Activated T-helper 17 cell treated with anti-CD3 and anti-CD28 coated beads, Interleukin-2, amount 50 U/mL, for 72 hours (primary cell): ENCODE measurements around the gene DGKI. TPM values are rescaled to one million over a fixed set of nuclear protein-coding genes. Genes with fewer than 3 reads are reported as not detected.

Experiments used
- ATAC-seq: fragments of 150-1000 bp; cut with Tn5 transposase; replicated peaks from 2 replicates; pipeline ENCODE4 v1.10.0; 2021; ENCODE audit warnings: mild to moderate bottlenecking, moderate library complexity
- H3K27ac Mint-ChIP-seq: one replicate; pipeline ENCODE4 v1.8.0; 2022; ENCODE audit warnings: mixed read lengths
- H3K27me3 Mint-ChIP-seq: one replicate; pipeline ENCODE4 v1.8.0; 2022; ENCODE audit warnings: mixed read lengths
- H3K36me3 Mint-ChIP-seq: one replicate; pipeline ENCODE4 v1.8.0; 2022; ENCODE audit warnings: low read depth, mild to moderate bottlenecking, mixed read lengths
- H3K4me1 Mint-ChIP-seq: one replicate; pipeline ENCODE4 v1.8.0; 2022; ENCODE audit warnings: mixed read lengths
- H3K4me3 Mint-ChIP-seq: one replicate; pipeline ENCODE4 v1.8.0; 2022; ENCODE audit warnings: mild to moderate bottlenecking, mixed read lengths
- H3K9me3 Mint-ChIP-seq: one replicate; pipeline ENCODE4 v1.8.0; 2022; ENCODE audit warnings: mixed read lengths
- total RNA-seq, 2 donors: library from RNA; stranded (reverse); gene quantifications; one replicate each; pipeline ENCODE4 v1.2.3, GENCODE V29; 2022

Gene DGKI
- total RNA-seq, 2 donors from 2014 or later: 2.0 to 9.2 TPM

DNA sequence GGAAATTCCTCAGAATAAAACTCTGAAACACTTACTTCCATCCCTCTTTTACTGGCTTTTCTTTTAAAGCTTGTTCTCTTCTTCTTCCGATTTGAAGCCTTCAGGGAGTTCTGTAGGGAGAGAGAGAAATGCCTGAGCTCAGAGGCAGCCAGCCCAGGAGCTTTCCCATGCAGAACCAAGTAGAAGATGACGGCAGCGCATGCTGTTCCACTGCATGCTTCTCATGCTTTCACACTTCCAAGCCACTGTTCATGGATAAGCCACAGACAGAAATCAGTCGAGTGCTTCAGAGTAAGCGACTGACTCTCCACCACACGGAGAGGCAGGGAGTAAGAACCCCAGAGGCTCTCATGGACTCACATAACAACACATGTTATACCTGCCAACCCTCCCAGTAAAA is 237.3 kb downstream of the DGKI start:
- H3K27me3 Mint-ChIP-seq: peaks cover 24% of the 10 kb centered on the region
- no peaks in the 10 kb centered on the region for H3K4me1 Mint-ChIP-seq
- no peak for ATAC-seq
- no peak overlapping the region for H3K27ac Mint-ChIP-seq
- H3K4me3 Mint-ChIP-seq: no peak overlapping the region
- no peaks in the 10 kb centered on the region for H3K36me3 Mint-ChIP-seq
- no peaks in the 10 kb centered on the region for H3K9me3 Mint-ChIP-seq

DNA sequence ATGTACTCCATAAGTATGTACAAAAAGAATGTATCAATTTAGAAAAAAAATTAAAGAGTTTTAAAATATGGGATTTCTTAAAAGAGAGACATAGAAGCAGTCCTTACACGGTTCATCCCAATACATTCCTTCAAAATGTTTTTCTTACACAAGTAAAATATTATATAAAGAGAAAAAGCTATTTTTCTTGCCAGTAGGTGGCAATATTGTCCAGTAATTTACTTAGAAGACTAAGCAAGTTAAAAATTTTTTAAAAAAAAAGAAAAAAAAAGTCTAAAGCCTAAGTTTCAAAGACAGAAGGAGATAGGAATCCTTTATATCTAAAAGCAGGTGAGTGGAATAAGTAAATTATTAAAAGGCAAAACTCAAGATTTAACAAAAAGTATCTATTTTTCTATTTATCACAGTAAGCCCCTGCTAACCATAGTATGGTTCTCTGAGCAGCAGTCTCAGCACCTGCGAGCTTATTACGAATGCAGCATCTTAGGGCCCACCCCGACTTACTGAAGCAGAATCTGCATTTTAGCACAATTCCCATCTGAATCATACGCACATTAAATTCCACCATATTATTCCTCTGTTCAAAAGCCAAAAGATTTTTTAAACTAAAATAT is 240.6 kb downstream of the DGKI start:
- H3K4me1 Mint-ChIP-seq: no peaks in the 10 kb centered on the region
- no peak for ATAC-seq
- no peak overlapping the region for H3K27ac Mint-ChIP-seq
- no peak overlapping the region for H3K4me3 Mint-ChIP-seq
- H3K36me3 Mint-ChIP-seq: no peaks in the 10 kb centered on the region
- H3K9me3 Mint-ChIP-seq: no peaks in the 10 kb centered on the region
- H3K27me3 Mint-ChIP-seq: peaks cover 22% of the 10 kb centered on the region

DNA sequence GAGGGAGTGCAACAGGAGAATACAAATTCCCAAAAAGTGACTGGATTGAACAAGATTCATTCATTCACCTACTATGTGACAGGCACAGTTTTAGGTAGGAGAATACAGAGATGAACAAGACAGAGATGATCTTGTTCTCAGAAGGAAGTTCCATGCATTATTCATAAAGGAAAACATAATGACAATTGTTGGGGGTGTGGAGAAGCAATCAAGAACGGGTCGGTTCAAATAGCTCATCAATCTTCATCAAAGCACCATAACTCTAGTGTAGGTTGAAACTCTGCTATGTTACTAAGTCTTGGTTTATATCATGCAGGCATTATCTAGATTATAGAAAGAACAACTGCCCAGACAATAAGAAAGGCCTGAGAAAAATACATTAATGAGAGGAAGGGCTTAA is 243.7 kb downstream of the DGKI start:
- Mint-ChIP-seq H3K36me3 (no peaks in the 10 kb centered on the region), H3K4me3 (no peak overlapping the region), H3K27ac (no peak overlapping the region), H3K4me1 (no peaks in the 10 kb centered on the region), H3K27me3 (peaks cover 20% of the 10 kb centered on the region), H3K9me3 (no peaks in the 10 kb centered on the region)
- ATAC-seq: no peak

DNA sequence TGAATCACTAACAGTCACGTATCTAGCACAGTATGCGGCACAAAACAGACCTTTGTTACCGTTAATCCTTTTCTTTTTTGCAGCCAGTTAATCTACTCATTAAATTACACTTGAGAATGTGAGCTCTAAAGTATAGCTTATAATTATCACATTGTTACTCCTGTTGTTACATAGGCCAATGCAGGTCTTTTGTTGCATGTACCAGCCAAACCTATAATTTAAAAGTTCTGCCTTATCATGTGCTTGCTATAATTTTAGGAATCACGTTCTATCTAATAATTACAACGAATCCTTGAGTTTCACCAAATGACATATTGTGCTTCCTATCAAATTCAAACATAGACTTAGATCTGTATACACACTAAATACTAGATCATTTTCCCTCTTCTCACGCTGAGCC is 245.1 kb downstream of the DGKI start:
- Mint-ChIP-seq H3K27ac (no peak overlapping the region), H3K9me3 (no peaks in the 10 kb centered on the region), H3K27me3 (peaks cover 17% of the 10 kb centered on the region), H3K4me1 (no peaks in the 10 kb centered on the region), H3K4me3 (no peak overlapping the region), H3K36me3 (no peaks in the 10 kb centered on the region)
- no peak for ATAC-seq

DNA sequence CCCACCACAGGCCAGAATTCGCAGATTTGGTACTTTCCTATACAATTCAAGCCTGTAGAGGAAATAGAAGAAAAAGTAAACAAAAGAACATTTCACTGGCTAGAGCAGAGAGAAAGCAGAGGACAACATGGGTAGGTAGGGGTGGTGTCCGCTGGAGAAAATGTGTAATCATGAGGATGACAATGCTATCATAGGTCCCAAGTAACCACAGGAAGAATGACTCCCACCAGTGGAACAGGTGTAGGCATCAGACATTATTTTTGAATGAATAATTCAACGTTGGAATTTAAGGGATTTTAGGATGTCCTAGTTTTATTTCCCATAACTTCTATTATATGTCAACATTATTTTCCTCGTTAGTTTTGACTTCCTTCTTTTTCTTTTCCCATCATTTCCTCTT is 248.9 kb downstream of the DGKI start:
- peaks cover 14% of the 10 kb centered on the region for H3K27me3 Mint-ChIP-seq

DNA sequence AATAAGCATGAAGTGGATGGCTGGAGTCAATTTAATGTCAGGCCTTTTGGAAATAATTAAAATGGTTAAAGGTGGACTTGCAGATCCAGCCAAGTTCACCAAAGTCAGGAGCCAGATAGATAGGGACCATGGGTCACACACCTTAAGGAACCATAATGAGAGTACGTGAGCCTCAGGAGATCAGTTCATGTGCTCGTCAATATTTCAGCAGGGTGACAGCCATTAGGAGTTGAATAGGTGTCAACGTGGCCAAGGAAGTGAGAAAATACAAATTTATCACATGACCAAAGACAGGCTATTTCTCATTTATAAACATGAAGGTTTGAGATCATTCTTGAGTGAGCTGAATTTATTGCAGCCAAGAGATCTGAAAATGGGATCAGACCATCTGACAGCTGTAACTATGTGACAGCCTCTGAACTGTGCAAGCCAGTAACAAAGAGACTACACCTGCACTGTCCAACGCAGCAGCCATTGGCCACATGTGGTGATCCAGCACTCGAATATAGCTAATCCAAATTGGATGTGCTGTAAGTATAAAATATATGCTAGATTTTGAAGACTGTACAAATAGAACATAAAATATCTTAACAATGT is 253.6 kb downstream of the DGKI start:
- Mint-ChIP-seq H3K27ac (no peak overlapping the region), H3K9me3 (no peaks in the 10 kb centered on the region), H3K4me3 (no peak overlapping the region), H3K36me3 (no peaks in the 10 kb centered on the region), H3K27me3 (peaks cover 13% of the 10 kb centered on the region), H3K4me1 (no peaks in the 10 kb centered on the region)
- ATAC-seq: no peak

More for the DNA sequence above, 248.9 kb downstream of the DGKI start:
- Mint-ChIP-seq H3K27ac (no peak overlapping the region), H3K36me3 (no peaks in the 10 kb centered on the region), H3K9me3 (no peaks in the 10 kb centered on the region), H3K4me3 (no peak overlapping the region), H3K4me1 (no peaks in the 10 kb centered on the region)
- no peak for ATAC-seq

DNA sequence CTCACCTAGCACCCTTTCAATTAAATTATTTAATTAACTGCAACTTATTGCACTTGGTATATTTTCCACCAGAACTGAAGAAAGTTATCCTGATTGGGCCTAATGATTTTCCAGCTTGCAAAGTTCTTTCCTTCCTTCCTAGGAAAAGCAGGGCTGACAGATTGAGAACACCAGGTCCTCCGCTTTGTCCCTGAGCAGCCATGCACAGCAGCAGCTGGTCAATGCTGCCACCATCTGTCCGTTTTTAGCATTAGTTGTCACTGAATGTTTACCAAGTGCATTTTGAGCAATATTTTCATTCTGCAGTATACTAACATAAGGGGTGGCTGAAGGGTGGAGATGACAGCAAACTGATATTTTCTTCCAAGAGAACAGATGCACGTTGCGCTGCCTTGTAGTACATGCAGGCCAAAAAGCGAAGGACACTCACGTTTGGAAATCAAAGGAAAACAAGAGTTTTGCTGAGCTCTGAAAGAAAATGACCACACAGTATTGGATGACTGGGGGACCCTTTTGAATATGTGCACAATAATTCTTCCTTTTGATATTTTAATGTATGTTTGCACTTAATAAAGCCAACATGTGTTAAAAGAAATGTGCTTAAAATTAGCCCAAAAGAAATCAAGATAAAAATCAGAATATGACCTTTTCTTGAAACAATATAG is 254.4 kb downstream of the DGKI start:
- ATAC-seq: no peak
- Mint-ChIP-seq H3K4me1 (no peaks in the 10 kb centered on the region), H3K36me3 (no peaks in the 10 kb centered on the region), H3K27me3 (peaks cover 8% of the 10 kb centered on the region), H3K27ac (no peak overlapping the region), H3K9me3 (no peaks in the 10 kb centered on the region), H3K4me3 (no peak overlapping the region)

DNA sequence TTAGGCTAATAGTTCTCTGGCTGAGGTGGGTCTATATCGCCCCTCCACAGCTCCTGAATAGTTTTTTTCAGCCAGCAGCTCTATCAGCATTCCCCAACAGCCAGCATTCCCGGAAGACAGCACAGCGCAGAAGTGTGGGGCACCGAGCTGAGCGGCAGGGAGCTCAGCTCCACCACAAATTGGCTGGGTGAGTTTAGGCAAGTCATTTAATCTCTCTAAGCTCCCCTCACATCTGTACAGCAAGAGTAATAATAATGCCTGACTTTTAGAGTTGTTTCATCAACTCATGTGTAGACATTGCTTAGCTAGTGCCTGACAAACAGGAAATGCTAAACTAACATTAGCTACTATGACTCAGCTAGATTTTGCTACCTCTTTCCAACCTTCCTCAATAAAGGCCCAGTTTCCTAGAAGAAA is 255.3 kb downstream of the DGKI start:
- Mint-ChIP-seq H3K36me3 (no peaks in the 10 kb centered on the region), H3K4me3 (no peak overlapping the region), H3K4me1 (no peaks in the 10 kb centered on the region), H3K9me3 (no peaks in the 10 kb centered on the region), H3K27ac (no peak overlapping the region), H3K27me3 (peaks cover 8% of the 10 kb centered on the region)
- ATAC-seq: no peak

DNA sequence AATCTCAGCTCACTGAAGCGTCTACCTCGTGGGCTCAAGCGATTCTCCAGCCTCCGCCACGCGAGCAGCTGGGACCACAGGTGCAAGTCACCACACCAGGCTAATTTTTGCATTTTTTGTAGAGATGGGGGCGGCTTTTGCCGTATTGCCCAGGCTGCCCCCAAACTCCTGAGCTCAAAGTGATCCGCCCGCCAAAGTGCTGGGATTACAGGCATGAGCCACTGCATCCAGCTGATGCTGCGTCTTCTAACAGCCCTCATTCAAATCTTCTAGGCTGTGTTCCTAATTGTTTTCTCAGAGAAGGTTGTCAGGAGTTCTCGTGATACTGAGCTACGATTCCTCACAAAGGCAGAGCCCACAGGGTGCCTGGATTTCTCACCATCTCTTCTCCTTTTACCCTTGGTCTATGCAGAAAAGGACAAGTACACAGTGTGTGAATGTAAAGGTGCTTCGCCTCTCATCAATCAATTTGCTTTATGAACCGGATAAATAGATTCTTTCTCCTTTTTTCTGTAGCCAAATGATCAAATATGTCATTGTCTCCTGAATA is 255.9 kb downstream of the DGKI start:
- Mint-ChIP-seq H3K36me3 (no peaks in the 10 kb centered on the region), H3K4me3 (no peak overlapping the region), H3K27ac (no peak overlapping the region), H3K9me3 (no peaks in the 10 kb centered on the region), H3K4me1 (no peaks in the 10 kb centered on the region), H3K27me3 (peaks cover 8% of the 10 kb centered on the region)
- no peak for ATAC-seq

DNA sequence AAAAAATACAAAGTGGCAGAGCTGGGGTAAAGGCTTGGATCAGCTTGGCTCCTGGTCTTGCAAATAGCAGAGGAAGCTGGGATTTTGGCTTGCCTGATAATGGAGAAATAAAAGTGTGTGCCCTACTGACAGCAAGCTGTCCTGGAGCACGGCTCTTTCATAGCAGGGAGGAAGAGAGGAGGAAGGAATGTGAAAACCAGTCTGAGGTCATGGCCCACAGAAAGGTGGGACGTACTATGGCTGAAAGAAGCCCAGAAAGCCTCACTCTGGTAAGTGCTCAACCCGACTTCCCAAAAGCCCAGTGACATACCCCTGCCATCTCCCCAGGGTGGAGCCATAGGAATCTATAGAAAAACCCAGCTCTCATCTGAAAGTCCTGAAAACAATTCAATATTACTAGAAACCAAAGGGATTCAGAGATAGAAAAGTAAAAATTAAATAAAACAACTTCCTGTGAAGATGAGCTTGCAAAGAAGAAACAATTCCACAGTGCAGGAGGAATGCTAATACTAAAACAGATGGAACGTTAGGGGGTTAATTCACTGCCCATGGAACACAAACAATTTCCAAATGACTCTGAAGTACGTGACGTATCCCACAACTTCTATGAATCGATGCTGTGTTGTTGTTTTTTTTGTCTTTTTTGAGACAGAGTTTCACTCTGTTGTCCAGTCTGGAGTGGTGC is 256.6 kb downstream of the DGKI start:
- Mint-ChIP-seq H3K36me3 (no peaks in the 10 kb centered on the region), H3K4me3 (no peak overlapping the region), H3K9me3 (no peaks in the 10 kb centered on the region), H3K4me1 (no peaks in the 10 kb centered on the region), H3K27ac (no peak overlapping the region), H3K27me3 (peaks cover 4% of the 10 kb centered on the region)
- no peak for ATAC-seq

DNA sequence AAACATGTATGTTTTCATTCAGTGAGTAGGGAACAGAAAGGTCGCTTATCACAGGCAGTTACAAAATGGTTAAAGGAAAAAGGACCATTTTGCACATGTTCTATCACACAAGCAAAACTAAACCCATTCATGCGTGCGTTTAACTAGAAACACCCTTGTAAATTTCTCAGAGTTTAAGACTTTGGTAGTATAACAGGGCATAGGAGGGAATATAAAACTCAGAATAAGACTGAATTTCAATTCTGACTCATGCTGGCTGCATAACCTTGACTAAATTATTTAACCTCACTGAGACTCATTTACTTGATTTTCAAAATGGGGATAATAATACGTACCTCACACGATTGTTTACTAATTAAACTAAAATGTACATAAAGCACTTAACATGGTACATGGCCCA is 259.4 kb downstream of the DGKI start:
- no peaks in the 10 kb centered on the region for H3K4me1 Mint-ChIP-seq
- H3K27me3 Mint-ChIP-seq: peaks cover 4% of the 10 kb centered on the region
- H3K9me3 Mint-ChIP-seq: no peaks in the 10 kb centered on the region
- ATAC-seq: no peak
- no peak overlapping the region for H3K4me3 Mint-ChIP-seq
- no peak overlapping the region for H3K27ac Mint-ChIP-seq
- no peaks in the 10 kb centered on the region for H3K36me3 Mint-ChIP-seq

DNA sequence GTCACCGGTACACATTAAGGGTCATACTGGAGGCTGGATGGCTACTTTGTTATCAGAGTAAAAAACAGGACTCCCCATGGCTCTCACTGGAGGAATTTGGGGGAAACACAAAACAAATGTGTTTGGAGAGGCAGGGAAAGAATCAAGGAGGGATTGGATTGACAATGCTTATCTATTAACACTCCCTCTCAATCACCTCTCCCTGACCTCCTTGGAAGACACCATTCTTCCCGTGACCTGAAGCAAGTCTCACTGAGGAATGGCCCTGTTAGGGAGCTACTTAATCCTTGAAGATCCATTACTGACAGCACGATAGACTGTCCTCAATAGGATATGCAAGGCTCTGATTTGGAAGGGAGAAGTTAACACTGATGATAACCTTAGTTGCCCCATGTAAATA is 261.2 kb downstream of the DGKI start:
- Mint-ChIP-seq H3K27ac (no peak overlapping the region), H3K36me3 (no peaks in the 10 kb centered on the region)

DNA sequence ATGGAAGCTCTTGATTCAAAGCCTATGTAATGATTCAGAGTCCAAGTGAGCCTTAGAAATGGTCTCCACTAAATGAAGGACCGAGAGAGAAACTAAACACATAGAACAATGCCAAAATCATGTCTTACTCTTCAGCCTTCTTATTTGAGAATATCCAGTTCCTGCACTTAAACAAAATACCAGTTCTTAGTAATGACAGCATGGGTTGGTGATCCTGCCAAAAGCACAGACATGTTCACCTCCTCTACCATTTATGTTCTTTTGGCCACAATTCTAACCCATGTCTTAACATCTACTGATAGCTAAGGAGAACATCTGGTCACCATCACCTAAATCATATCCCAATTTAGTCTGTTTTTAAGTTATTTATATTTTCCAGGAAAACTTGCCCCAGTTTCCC is 263.6 kb downstream of the DGKI start:
- H3K4me1 Mint-ChIP-seq: no peaks in the 10 kb centered on the region
- H3K9me3 Mint-ChIP-seq: no peaks in the 10 kb centered on the region
- H3K36me3 Mint-ChIP-seq: no peaks in the 10 kb centered on the region
- no peak overlapping the region for H3K4me3 Mint-ChIP-seq
- ATAC-seq: no peak
- H3K27me3 Mint-ChIP-seq: peaks cover 4% of the 10 kb centered on the region
- H3K27ac Mint-ChIP-seq: no peak overlapping the region

More for the DNA sequence above, 261.2 kb downstream of the DGKI start:
- Mint-ChIP-seq H3K27me3 (peaks cover 4% of the 10 kb centered on the region), H3K4me1 (no peaks in the 10 kb centered on the region), H3K9me3 (no peaks in the 10 kb centered on the region), H3K4me3 (no peak overlapping the region)
- ATAC-seq: no peak

DNA sequence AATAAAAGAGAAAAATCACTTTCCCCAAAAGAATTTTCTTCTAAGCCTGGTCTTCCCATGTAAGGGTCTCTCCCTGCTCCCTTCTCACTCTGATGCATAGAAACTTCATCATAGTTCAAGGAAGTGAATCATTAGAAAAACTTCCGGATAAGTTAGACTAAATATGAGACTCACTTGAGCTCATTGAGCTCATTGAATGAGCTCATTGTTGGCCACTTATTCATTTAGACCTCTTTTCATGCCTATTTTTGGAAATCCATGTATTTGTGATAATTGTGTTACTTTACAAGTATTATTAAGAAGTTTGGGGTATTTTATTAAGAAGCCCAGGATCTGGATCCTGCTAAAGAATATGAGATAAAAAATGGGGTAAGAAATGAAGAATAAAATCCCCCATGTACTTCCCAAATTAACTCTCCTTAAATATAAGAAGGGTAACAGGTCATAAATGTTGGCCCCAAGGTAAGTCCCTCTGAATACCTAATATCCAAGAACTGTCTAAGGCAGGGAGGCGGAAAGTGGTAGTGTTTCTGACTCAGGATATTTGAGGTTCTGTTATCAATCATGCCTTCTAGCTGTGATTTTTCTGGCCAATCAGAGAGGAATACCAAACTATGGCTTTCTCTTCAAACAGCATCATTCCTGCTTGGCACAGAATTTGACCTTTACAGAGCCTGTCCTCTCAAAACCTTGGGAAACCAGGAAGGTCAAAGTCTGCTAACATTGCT is 266.7 kb downstream of the DGKI start:
- ATAC-seq: peak; percentile 39
- Mint-ChIP-seq H3K27me3 (peaks cover 4% of the 10 kb centered on the region), H3K9me3 (no peaks in the 10 kb centered on the region), H3K27ac (no peak overlapping the region), H3K4me3 (no peak overlapping the region), H3K4me1 (no peaks in the 10 kb centered on the region), H3K36me3 (no peaks in the 10 kb centered on the region)
